ENCODE measurements around the gene SNX19. TPM values are rescaled to one million over a fixed set of nuclear protein-coding genes. Genes with fewer than 3 reads are reported as not detected.

The SNX19 gene
- total and polyA plus RNA-seq, 2 experiments from 2014 or later, result 5.2 to 30.0 TPM

- TF ChIP-seq ZNF331 (CRISPR knock-in tag; IDR thresholded peaks at IDR 0.05; ENCODE audit: low read depth), result no peak
These were observed 90.3 kb downstream of the SNX19 start (continued) for GRCh38 chr11:130825983-130826382.

- Histone ChIP-seq H3K27me3 (ENCODE audit: insufficient read depth) (no peaks in the 10 kb centered on the region), H3K9me2 (ENCODE audit: insufficient read depth) (no peaks in the 10 kb centered on the region), H4K20me1 (replicated peaks; ENCODE audit: insufficient read depth) (no peaks in the 10 kb centered on the region), H3K4me1 (ENCODE audit: insufficient read depth) (no peaks in the 10 kb centered on the region), H3K4me3 (no peak overlapping the region), H3K27ac (ENCODE audit: low read depth) (no peak overlapping the region), H3K36me3 (ENCODE audit: insufficient read depth) (no peaks in the 10 kb centered on the region), H3F3A (replicated peaks; ENCODE audit: low read depth) (no peaks in the 10 kb centered on the region), H2AFZ (peak overlapping the region; percentile 69; the same call in 1 of the 2 replicates), H3K79me2 (replicated peaks; ENCODE audit: insufficient read depth) (no peaks in the 10 kb centered on the region), H3K4me2 (no peak overlapping the region)
- Mint-ChIP-seq H3K36me3 (ENCODE audit: low read depth) (no peaks in the 10 kb centered on the region), H3K4me3 (no peak overlapping the region), H3K27ac (no peak overlapping the region), H3K9me3 (no peaks in the 10 kb centered on the region), H3K4me1 (peaks cover 8% of the 10 kb centered on the region; the same call in 2 of the 3 replicates), H3K27me3 (ENCODE audit: insufficient read depth, low read depth, poor library complexity) (no peaks in the 10 kb centered on the region)
- ATAC-seq (no peak), DNase-seq (ENCODE audit: low spot score) (no peak)
- TF ChIP-seq NANOG (IDR thresholded peaks at IDR 0.05; ENCODE audit: borderline replicate concordance) (no peak), CTCF (conservative IDR thresholded peaks at IDR 0.05; ENCODE audit: low read depth in 2 of 2) (no peak)
These were observed 90.7 kb downstream of the SNX19 start for GRCh38 chr11:130825561-130825960.

Data from GM23338 (cell line).